Measurements from ENCODE around the gene CYLD.

Gene CYLD

GRCh38 chr16:50789757-50790156, 47.9 kb downstream of the CYLD start:
- no peak for DNase-seq

DNA sequence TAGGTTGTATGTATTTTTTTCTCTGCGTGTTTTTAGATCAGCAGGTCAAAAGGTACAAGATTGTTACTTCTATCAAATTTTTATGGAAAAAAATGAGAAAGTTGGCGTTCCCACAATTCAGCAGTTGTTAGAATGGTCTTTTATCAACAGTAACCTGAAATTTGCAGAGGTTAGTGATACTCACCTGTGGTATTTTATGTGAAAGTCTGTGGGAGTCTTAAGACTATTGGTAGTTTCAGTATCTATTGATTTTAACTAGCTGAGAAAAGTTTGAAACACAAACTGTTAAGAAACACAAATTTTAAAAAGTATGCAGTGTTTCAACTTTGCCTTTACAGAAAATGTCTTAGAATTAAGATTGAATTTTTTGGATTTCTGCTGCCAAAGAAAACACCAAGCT, 49.6 kb downstream of the CYLD start:
- no peak for DNase-seq

DNA sequence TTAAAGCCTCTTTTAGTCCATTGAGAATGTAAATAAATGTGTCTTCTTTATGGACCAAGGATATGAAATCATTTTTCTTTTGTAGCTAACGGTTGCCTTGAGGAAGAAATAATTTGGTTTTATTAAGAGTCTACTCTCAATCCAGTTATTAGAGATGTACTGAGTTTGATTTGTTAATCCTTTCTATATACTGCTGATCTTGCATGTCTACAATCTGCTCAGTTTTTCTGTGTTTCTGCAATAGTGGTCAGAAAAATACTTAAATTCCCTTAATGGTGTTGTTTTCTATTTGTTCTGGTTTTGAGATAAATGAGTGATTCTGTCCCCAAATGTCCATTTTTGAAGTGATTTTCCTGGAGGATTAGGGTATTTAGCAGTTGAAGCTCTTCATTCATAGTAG, 54.9 kb downstream of the CYLD start:
- DNase-seq = no peak

DNA sequence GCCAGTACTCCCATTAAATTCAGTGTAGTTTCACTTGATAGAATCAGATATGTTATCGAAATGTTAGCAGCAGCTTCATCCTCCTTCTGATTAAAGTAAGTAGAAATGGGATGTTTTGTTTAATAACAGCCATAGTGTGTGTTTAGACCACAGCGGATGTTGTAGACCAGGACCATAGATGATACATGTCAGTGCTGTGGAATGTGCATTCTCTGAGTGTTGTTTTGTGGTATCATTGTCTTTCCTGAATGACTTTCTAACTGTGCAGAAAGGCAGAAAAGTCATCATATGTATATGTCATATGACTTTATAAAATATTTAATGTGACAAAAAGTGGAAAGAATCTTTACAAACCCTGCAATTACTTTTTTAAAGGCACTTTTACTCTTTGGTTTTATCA, 55.6 kb downstream of the CYLD start:
- DNase-seq = no peak

GRCh38 chr16:50800074-50800473, 58.2 kb downstream of the CYLD start:
- no peak for DNase-seq

DNA sequence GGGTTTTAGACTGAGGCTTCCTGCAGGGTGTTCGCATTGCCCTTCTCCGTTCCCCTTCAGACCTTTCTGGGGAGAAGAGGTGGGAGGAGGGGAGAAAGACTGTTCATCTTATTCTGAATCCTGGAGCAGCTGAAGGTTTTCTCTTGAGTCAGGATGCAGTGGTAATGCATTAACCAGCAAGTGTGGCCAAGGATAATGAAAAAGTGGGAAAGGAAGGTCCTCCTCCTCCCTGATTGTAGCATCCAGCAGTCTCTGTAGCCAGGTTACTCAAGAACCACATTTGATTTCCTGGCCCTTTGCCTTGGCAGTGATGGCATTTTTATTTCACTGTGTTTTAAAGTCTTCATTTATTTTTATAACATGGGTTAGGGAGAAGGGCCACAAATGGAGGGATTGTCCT, 59.1 kb downstream of the CYLD start:
- DNase-seq = no peak

GRCh38 chr16:50802000-50802399, 60.1 kb downstream of the CYLD start:
- DNase-seq = no peak

DNA sequence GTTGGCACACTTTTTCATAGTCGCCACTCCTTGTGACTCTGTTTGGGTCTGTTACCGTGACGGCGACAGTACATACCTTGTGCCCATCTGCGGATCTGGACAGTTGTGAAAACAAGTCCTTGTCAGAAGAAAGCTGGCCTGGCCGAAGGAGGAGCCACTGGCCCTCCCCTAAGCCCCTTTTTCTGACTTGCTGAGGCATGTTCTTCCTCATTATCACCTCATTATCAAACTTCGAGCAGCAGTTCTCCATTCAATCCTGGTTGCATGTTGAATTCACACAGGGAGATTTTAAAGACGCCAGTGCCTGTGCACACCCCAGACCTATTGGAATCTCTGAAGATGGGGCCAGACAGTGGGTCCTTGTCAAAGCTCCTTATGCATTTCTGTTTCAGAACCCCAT, 61.1 kb downstream of the CYLD start:
- no peak for DNase-seq

- DNase-seq = no peak
Measured at GRCh38 chr16:50804290-50804907, 62.5 kb downstream of the CYLD start.

- peak; percentile 94 for DNase-seq
Measured at GRCh38 chr16:50806099-50807062, 64.5 kb downstream of the CYLD start.

- no peak for DNase-seq
Measured at GRCh38 chr16:50808929-50809538, 67.1 kb downstream of the CYLD start.

GRCh38 chr16:50809561-50809960, 67.7 kb downstream of the CYLD start:
- no peak for DNase-seq

GRCh38 chr16:50810241-50810965, 68.5 kb downstream of the CYLD start:
- DNase-seq = no peak

DNA sequence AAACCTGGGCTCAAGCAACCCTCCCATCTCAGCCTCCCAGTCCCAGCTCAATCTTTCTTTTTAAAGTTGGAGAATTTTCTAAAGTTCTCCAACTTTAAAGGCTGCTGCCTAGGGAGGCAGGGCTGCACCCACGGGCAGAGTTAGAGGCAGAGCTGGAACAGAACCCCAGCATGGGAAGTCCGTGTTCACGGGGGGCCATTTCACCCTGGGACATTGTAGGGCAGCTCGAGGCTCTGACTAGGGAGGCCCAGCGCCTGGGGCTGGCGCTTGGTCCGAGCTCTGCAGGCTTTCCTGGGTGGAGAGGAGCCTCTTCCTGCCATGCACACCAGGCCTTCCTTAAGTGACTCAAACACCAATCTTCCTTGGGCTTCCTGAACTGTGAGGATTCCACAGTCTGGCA, 70.2 kb downstream of the CYLD start:
- DNase-seq = no peak

DNA sequence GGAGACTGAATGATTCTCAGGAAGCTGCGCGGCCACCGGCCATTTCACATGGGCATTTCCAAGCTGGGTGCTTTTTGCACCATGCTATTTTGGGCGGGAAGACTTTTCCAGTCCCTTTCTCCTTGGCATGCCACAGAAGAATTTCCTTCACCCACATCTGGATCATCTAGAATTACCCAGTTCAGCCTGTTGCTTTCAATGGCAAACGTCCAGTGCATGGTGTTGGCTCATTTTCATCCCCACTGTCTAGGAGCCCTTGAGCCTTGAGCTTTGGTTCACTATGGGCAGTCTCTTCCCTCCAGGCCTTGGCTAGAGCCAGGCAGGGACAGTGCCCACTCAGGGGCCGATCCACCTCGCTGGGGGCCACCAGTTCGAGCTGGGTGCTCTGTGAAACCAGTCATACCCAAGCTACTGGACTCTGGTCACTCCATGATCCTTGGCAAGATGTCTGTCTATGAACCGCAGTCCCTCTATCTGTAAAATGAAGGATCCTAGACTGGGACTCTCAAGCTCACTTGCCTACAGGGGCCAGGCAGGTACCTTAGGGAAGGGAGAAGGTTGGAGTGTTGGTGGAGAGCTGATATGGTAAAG, 71.1 kb downstream of the CYLD start:
- no peak for DNase-seq

DNA sequence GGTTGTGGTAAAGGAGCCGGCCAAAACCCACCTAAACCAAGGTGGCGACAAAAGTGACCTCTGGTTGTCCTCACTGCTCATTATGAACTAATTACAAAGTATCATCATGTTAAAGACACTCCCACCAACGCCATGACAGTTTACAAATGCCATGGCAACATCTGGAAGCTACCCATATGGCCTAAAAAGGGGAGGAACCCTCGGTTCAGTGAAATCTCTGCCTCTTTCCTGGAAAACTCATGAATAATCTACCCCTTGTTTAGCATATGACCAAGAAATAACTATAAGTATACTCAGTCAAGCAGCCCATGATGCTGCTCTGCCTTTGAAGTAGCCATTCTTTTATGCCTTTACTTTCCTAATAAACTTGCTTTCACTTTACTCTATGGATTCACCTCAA, 72.2 kb downstream of the CYLD start:
- no peak for DNase-seq

DNA sequence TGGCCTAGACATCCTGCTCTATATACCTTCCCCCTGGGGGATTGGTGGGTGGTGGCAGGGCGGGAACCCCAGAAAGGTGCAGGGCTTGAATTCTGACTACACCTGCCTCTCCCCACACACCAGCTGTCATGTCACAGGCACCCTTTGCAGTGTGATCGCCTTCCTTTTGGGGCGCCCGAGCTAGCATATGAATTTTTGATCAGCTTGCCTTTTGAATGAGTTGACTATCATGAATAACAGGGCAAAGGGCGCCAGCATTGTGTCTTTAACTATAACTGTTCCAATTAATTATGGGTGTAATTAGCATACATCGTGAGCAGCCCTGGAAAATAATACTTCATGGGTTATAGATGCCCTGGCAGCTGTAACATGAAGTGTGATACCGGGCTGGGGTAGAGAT, 72.7 kb downstream of the CYLD start:
- DNase-seq = no peak

GRCh38 chr16:50815382-50815781, 73.5 kb downstream of the CYLD start:
- DNase-seq = no peak

DNA sequence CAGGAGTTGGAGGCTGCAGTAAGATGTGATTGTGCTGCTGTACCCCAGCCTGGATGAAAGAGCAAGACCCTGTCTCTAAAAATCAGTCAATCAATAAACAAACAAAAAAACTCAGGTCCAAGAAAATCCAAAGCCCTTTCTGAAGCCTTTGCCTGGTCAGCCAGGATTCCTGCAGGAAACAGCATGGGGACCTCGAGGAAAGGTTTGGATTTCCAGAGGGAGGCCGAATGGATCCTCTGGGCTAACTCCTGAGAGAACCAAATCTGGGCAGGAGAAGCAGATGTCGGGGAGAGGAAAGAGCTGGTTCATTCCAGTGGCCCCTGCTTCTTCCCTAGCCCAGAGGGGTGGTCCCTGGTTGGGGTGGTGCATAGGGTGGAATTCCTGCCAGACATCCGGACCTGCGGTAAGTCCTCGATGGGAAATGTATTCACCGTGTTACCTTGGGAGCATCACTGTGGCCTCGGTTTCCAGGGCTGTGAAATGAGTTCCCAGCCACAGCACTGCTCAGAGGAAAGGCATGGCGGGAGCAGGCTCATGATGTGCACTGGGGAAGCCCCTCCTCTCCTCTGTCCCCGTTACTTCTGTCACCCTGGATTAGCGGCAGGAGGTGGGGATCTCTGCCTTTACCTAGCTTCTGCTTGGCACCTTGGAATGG, 75.1 kb downstream of the CYLD start:
- DNase-seq = no peak

DNA sequence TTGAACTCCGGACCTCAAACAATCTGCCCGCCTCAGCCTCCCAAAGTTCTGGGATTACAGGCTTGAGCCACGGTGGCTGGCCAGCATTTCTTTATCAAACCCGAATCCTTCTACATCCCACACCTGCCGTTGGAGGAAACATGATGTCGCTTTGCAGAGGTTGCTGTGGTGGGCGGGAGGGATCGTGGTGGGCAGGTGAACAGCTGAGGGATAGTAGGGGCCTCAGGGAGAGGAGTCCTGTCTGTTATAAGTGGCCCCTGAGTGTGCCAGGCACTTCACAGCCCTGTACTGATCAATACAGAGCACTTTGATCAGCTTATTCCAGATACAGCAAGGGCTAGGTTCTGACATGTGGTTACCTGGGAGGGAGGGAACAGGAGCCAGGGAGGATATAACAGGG, 76.5 kb downstream of the CYLD start:
- no peak for DNase-seq

GRCh38 chr16:50819706-50820105, 77.8 kb downstream of the CYLD start:
- DNase-seq = no peak

DNA sequence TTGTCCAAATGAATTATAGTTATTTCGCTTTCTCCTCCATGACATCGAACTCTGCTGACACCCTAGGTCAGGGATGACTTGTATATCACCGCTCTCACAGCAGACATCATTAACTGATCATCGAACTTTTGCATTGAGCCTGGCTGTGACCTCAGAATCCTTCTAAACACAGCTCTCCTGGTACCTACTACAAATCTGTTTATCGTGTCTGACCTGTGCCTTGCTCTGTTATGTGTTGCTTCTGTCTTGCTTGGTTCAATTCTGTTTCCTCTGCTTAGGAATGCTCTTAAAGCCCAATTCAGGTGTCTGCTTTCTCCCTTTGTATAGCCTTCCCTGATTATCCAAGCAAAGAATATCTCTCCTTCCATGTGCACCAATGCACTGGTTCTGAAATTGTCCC, 78.3 kb downstream of the CYLD start:
- no peak for DNase-seq
